Dedifferentiated amniotic fluid mesenchymal stem cell (primary cell): ENCODE results near the gene KNG1.
"Not testable (repeated sequence)": the region's sequence is repeated elsewhere in the genome, so short reads cannot be mapped to it uniquely, and the experiment has no call there.

Source experiments
- DNase-seq: peaks from one replicate; pipeline ENCODE4 v3.0.0-alpha.2; 2016; ENCODE audit errors: extremely low spot score

KNG1 gene

GRCh38 chr3:186717039-186717457 lies at the start of gene KNG1:
TSS of gene KNG1 (plus strand) at chr3:186717359. CDS start at chr3:186717543, 184 bp downstream.
- no peak for DNase-seq

DNA sequence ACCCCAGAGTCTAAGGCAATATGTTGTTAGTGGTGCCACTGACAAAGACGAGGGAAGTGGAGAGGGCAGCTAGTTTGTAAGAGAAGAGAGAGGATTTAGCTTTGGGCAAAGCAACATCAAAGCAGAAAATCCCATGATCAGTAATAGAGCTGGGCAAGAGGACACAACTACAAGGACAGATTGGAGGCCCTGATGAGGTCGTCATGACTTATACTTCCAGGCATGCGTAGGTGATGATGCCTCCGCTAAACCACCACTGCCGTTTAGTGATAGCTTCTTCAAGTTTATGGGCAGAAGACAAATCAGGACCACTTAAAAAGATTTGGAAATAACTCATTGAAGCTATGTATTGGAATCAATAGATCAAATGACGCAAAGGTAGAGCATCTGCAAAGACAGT lies 48.7 kb upstream of the KNG1 start:
- DNase-seq: no peak

DNA sequence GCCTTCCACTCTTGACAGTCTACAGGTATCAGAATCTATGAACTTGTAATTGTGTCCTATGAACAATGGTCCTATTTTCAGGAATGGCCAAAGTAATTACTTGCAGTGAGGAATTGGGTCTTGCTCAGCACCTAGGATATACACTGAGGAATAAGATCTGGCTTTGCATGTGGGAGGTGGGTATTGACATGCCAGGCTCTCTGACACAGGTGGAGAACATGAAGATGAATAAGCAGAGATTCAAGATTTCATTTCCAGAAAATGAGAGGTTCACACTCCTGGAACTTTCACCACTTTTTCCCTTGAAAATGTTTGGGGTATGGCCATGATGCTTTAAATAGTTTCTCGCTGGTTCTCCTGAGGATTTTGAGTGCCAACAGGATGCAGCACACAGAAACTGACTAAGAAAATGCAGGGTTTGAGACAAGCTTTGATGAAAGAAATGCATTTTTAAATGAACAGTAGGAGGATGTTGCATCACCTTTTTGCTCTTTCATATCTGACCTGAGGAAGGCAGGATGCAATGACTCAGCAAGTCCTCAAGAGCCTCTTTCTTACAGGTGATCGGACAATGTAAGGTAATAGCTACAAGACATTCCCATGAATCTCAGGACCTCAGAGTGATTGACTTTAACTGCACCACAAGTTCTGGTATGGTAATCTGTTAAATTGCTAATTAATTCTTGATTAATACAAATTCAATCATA lies 47.6 kb upstream of the KNG1 start:
- no peak for DNase-seq

DNA sequence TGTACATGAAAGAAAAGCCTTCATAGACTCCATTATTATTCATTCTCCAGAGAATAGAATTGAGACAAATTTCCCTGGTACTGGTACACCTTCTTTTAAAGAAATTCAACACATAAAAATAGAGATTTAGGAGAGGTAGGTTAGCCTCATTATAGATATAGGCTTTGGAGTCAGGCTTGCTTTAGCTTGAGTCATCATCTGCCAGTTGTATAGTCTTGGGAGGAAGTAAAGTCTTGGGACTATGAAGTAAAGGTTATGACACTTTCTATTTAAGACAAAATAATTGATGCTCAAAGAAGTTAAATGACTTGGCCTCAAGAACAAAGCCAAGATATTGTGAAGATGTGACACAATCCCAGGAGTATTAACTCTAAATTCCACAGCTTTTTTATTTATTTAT lies 47.0 kb upstream of the KNG1 start:
- DNase-seq: no peak

DNA sequence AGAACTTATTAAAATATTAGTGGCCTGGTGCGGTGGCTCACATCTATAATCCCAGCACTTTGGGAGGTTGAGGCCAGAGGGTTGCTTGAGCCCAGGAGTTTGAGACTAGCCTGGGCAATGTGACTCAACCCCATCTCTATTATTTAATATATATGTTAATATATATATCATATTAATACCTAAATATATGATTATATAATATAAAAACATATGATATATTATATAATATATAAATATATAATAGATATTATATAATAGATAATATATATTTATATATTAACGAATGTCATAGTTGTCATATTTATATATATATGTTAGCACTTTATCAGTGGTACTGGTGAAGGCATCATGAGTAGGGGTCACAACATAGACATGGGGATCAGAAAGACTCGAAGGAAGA lies 46.1 kb upstream of the KNG1 start:
- DNase-seq: no peak

GRCh38 chr3:186678604-186679003 lies 38.6 kb upstream of the KNG1 start:
- DNase-seq: no peak

- no peak for DNase-seq
These were observed 38.0 kb upstream of the KNG1 start for GRCh38 chr3:186679151-186679550.

DNA sequence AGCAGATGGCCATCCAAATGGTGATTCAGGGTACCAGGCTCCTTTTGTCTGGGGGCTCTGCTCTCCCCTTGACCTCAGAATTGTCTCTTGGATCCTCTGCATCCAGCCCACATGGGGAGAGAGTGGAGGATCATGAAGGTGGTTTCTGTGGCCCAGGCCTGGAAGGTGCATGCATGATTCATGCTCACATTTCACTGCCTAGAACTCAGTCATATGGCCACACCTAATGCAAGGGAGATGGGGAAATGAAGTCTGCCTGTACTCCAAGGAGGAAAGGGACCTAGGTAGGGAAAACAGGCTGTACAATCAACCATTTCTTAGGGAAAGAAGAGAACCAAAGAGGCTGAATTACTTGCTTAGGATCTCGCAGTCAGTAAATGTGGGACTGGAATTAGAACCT lies 36.3 kb upstream of the KNG1 start:
- DNase-seq: no peak

GRCh38 chr3:186682812-186683211 lies 34.3 kb upstream of the KNG1 start:
- DNase-seq: no peak

DNA sequence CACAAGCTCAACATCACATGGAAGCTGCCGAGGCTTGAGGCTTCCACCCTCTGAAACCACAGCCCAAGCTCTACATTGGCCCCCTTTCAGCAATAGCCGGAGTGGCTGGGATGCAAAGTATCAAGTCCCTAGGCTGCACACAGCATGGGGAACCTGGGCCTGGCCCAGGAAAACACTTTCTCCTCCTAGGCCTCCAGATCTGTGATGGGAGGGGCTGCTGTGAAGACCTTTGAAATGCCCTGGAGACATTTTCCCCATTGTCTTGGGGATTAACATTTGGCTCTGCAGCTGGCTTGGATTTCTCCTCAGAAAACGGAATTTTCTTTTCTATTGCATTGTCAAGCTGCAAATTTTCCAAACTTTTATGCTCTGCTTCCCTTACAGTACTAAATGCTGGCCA lies 33.2 kb upstream of the KNG1 start:
- DNase-seq: no peak

- not testable (repeated sequence) for DNase-seq
These were observed 30.7 kb upstream of the KNG1 start for GRCh38 chr3:186686475-186686874.

GRCh38 chr3:186687120-186687651 lies 30.0 kb upstream of the KNG1 start:
- DNase-seq: no peak

- DNase-seq: not testable (repeated sequence)
These were observed 26.9 kb upstream of the KNG1 start for GRCh38 chr3:186690304-186690703.

- no peak for DNase-seq
These were observed 25.5 kb upstream of the KNG1 start for GRCh38 chr3:186691676-186692075.

GRCh38 chr3:186693843-186694242 lies 23.3 kb upstream of the KNG1 start:
- DNase-seq: no peak

DNA sequence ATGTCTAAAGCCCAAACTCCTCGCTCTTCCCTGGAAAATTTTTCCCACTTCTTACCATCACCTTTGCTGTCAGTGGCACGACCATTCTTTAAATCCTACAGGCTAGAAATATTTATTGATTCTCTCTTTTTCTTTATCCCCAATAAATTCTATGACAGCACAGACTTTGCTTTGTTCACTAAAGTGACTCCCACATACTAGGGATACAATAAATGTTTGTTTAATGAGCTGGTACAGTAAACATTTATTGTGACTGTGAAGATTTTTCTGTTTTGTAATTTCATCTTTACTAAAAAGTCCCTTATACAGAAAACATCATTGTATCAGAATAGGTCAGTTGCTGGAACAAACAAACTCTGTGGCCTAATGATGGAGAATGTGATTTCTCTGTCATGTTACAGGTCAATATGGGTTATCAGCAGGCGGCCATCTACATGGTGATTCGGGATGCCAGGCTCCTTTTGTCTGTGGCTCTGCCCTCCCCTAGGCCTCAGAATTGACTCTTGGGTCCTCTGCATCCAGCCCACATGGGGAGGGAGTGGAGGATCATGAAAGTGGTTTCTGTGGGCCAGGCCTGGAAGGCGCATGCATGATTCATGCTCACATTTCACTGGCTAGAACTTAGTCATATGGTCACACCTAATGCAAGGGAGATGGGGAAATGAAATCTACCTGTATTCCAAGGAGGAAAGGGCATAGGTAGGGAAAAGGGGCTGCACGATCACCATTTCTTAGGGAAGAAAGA lies 22.7 kb upstream of the KNG1 start:
- DNase-seq: no peak

DNA sequence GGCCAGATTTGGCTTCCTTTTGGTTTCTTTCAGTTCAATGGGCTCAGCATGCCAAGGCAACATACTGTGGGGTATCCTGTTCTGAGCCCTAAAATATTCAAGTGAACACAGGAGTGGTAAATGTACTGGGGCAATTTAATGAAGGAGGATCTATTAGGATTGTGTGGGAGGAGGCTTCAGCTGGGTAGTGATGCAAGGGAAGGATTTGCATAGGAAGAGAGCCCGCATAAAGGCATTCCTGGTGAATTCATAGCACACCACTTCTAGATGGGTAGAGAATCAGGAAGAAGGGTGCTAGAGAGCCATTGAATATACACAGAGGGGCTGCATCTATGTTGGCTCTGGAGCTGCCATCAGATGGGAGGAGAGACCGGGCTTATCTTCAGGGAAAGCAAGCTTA lies 20.6 kb upstream of the KNG1 start:
- DNase-seq: no peak

DNA sequence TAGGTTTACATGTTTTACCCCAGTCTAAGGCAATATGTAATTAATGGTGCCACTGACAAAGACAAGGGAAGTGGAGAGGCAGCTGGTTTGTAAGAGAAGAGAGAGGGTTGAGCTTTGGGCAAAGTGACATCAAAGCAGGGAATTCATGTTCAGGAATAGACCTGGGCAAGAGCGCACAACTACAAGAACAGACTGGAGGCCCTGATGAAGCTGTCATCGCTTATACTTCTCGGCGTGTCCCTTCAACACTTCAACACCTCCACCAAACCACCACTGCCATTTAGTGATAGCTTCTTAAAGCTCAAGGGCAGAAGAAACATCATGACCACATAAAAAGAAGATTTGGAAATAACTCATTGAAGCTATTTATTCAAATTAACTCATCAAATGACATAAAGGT lies 19.6 kb upstream of the KNG1 start:
- DNase-seq: no peak

- DNase-seq: no peak
These were observed 16.9 kb upstream of the KNG1 start for GRCh38 chr3:186700267-186700666.

- not testable (repeated sequence) for DNase-seq
These were observed 14.7 kb upstream of the KNG1 start for GRCh38 chr3:186702451-186702850.

DNA sequence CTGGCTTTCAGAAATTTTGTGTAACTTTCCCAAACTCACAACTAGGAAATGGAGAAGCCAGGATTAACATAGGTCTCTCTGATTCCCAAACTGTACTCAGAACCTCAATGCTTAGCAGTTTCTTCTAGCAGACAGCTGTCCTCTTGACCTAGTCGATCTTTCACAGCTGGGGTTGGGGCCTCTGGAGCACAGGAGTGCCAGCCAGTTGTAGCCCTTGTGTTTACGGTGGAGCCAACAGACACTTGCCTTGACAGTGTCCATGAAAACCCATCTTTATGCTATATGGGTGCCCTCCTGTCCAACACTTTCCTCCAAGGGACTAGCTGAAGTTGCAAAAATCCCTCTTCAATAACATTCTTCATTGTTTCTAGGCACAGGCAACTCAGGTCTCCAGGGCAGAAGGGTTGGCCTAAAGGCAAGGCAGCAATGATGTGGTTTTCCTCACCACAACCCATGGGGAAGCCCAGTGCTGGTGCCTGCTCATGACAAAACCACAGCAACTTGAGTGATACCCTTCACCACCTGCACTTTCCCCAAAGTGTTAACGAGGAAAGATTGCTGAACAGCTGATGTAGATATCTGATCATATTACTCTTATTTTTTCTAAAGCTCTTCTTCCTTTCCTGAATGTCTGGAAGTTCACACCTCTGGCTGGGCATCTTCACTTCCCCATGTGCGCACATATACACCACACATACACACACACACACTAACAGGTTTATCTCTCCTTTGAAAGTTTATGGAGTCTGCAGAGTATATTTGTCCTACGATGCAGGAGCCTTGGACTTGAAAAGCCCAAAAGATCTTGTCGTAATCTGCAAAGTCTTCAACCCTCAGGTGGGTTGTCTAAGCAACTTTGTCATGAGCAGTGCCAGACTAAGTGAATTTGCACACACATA lies 11.0 kb upstream of the KNG1 start:
- no peak for DNase-seq
